VCaP (cell line): Measurements from ENCODE around the gene TBX1.
A peak's percentile ranks its signal among the peaks of the same experiment; 100 is the strongest.

Experiments used
- H3K27ac ChIP-seq: fragments of 450-650 bp; 2 replicates; pipeline ENCODE4 v1.5.1; 2017
- TF ChIP-seq, protein P1 (sequence below): fragments of 450-650 bp; conservative IDR thresholded peaks from 2 replicates; pipeline ENCODE4 v1.5.1; 2017; ENCODE audit warnings: mild to moderate bottlenecking, moderate library complexity

TBX1 gene

DNA sequence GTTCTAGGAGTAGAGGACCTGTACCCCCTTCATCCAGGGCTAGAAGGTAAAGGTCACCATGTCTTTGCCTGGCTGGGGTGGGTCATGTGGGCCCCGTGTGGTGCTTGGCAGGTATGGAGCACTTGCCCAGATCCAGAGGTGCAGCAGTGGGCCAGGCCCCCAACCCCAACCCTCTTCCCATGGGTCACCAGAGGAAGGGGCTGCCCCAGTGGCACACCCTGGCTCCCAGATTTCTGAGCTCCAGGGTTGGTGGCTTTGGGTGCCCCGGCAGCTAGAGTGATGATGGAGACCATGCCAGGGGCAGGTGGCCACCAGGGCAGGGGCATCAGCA is 39.6 kb upstream of the TBX1 start:
- TF ChIP-seq, protein P1, sequence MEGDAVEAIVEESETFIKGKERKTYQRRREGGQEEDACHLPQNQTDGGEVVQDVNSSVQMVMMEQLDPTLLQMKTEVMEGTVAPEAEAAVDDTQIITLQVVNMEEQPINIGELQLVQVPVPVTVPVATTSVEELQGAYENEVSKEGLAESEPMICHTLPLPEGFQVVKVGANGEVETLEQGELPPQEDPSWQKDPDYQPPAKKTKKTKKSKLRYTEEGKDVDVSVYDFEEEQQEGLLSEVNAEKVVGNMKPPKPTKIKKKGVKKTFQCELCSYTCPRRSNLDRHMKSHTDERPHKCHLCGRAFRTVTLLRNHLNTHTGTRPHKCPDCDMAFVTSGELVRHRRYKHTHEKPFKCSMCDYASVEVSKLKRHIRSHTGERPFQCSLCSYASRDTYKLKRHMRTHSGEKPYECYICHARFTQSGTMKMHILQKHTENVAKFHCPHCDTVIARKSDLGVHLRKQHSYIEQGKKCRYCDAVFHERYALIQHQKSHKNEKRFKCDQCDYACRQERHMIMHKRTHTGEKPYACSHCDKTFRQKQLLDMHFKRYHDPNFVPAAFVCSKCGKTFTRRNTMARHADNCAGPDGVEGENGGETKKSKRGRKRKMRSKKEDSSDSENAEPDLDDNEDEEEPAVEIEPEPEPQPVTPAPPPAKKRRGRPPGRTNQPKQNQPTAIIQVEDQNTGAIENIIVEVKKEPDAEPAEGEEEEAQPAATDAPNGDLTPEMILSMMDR = no peak
- no peak overlapping the region for H3K27ac ChIP-seq

- H3K27ac ChIP-seq = no peak overlapping the region
- TF ChIP-seq, protein P1 = no peak
Measured at GRCh38 chr22:19721330-19722177, 39.0 kb upstream of the TBX1 start.

GRCh38 chr22:19722178-19722981 is 38.2 kb upstream of the TBX1 start:
- no peak overlapping the region for H3K27ac ChIP-seq
- TF ChIP-seq, protein P1 = no peak

DNA sequence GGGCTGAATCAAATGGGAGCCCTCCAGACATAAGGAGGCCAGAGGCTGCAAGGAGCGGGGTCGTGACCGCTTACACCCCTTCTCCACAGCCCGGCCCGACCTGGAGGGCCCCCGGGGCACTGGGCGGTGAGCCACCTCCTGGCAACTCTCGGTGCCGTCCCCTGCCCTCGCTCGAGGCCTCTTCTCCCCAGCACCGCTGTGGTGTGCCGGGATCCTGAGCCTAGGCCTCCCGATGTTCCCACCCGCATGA is 37.7 kb upstream of the TBX1 start:
- TF ChIP-seq, protein P1 = no peak

DNA sequence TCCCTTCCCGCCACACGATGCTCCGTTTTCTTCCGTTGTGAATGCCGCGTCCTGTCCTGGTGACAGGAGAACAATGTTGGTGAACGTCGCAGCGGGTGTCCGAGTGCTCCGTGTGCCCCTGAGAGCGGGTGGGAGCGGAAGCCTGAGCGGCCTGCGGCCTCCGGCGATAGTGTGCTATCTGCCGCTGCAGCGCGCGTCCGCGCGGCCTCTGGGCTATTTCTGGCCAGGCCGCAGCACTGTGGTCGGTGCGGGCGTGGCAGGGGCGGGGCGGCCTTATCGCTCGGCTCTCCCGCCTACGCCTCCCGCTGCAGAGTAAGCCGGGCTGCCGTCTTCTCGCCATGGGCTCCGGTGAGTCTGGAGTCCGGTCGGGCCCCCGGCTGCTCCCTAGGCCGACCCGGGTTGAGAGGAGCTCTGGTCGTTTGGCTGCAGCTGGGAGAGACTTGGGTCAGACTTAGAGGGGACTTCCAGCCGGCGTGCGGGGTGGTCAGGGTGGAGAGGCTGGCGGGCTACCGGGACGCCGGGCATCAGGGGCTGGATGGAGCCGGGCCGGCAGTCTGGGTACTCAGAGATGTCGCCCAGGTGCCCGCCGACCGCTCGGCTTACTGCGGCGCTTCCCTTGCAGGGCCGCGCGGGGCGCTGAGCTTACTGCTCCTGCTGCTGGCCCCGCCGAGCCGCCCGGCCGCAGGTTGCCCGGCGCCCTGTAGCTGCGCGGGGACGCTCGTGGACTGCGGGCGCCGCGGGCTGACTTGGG is 37.2 kb upstream of the TBX1 start, which contains the start of gene GP1BB:
Gene GP1BB (plus strand): TSS at position 308 of the 751 bp plus-strand sequence. CDS start 31 bp downstream, at position 339.
- TF ChIP-seq, protein P1 = no peak
- no peak within 1 kb of the TSS for H3K27ac ChIP-seq

More for the DNA sequence above, 37.7 kb upstream of the TBX1 start:
- no peak overlapping the region for H3K27ac ChIP-seq

DNA sequence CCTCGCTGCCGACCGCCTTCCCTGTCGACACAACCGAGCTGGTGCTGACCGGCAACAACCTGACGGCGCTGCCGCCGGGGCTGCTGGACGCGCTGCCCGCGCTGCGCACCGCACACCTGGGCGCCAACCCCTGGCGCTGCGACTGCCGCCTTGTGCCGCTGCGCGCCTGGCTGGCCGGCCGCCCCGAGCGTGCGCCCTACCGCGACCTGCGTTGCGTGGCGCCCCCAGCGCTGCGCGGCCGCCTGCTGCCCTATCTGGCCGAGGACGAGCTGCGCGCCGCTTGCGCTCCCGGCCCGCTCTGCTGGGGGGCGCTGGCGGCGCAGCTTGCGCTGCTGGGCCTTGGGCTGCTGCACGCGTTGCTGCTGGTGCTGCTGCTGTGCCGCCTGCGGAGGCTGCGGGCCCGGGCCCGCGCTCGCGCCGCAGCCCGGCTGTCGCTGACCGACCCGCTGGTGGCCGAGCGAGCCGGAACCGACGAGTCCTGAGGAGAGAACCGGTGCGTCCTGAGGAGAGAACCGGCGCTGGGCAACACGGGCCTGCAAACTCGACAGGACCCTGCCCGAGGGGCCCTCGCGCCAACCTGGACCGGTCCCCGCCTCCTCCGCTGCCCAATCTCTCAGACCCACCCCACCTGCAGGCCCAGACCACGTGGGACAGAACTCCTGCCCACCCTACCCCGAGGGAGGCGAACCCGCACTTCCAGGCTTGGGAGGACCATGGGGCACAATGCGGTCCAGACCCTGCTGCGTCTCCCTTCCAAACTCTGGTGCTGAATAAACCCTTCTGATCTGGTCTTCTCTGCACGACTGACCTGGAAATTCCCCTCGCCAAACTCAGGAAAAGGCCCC is 36.4 kb upstream of the TBX1 start:
- H3K27ac ChIP-seq = no peak overlapping the region
- TF ChIP-seq, protein P1 = peak; percentile 65; the same call in 1 of the 2 replicates
